GM21423 (cell line): ENCODE measurements around the gene RAB12.
"Not testable (repeated sequence)": the region's sequence is repeated elsewhere in the genome, so short reads cannot be mapped to it uniquely, and the experiment has no call there.

ENCODE experiments used
- ATAC-seq: cut with Tn5 transposase; IDR thresholded peaks from one replicate; pipeline ENCODE4 v1.9.1; 2021; ENCODE audit warnings: mild to moderate bottlenecking, moderate library complexity; ENCODE audit not compliant: unreplicated experiment

RAB12 gene

DNA sequence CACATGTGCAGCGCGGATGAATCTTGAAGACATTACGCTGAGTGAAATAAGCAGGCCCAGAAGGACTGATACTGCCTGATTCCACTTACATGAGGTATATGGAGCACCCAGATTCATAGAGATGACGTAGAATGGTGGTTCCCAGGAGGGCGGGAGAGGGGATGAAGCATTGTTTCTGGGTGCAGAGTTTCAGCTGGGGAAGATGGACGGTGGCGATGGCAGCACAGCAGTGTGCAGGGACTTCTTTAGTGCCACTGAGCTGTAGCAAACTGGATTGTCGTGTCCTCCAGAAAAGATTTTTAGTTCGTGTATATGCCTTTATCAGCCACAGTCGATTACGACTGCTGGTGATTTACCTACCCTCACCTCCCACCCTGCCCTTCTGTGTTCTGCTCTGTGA is 30.5 kb downstream of the RAB12 start:
- ATAC-seq = no peak

DNA sequence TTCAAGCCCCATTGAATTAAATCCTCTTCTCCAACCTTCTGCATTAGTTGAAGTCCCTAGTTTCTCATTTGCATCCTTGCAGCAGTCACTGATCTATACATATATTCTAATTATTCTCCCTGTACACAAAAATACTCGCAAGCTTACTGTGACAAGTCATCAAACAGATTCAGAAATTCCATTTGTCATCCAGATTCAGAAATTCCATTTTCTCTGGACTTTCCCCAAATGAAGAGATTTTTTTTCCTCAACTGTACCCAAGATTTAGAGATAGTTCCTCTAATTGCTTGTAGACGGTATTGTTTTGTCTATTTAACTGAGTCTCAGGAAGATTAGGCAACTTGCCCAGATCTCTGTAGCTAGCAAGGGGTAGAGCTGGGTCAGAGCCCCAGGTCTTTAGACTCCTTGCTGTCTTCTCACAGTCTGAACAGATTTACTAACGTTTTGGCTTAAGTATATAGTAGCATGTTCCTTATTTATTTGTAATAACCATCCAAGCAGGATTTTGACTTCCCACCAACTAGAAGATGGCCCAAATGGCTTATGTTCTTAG is 34.2 kb downstream of the RAB12 start:
- ATAC-seq = no peak

DNA sequence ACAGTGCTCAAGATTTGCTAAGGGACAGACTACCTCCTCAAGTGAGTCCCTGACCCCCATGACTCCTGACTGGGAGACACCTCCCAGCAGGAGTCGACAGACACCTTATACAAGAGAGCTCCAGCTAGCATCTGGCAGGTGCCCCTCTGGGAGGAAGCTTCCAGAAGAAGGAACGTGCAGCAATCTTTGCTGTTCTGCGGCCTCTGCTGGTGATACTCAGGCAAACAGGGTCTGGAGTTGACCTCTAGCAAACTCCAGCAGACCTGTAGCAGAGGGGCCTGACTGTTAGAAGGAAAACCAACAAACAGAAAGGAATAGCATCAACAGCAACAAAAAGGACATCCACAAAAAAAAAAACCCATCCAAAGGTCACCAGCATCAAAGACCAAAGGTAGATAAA is 38.1 kb downstream of the RAB12 start:
- not testable (repeated sequence) for ATAC-seq

DNA sequence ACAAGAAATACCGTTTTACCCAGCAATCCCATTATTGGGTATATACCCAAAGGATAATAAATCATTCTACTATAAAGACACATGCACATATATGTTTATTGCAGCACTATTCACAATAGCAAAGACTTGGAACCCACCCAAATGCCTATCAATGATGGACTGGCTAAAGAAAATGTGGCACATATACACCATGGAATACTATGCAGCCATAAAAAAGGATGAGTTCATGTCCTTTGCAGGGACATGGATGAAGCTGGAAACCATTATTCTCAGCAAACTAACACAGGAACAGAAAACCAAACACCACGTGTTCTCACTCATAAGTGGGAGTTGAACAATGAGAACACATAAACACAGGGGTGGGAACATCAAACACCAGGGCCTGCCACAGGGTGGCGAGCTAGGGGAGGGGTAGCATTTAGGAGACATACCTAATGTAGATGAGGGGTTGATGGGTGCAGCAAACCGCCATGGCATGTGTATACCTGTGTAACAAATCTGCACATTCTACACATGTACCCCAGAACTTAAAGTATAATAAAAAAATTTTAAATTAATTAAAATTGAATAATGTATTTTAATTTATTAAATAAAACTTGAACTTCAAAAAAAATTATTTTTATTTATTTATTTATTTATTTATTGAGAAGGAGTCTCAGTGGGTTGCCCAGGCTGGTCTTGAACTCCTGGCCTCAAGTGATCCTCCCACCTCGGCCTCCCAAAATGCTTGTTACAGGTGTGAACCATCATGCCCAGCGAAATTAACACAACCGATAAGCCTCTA is 42.4 kb downstream of the RAB12 start:
- ATAC-seq = not testable (repeated sequence)

DNA sequence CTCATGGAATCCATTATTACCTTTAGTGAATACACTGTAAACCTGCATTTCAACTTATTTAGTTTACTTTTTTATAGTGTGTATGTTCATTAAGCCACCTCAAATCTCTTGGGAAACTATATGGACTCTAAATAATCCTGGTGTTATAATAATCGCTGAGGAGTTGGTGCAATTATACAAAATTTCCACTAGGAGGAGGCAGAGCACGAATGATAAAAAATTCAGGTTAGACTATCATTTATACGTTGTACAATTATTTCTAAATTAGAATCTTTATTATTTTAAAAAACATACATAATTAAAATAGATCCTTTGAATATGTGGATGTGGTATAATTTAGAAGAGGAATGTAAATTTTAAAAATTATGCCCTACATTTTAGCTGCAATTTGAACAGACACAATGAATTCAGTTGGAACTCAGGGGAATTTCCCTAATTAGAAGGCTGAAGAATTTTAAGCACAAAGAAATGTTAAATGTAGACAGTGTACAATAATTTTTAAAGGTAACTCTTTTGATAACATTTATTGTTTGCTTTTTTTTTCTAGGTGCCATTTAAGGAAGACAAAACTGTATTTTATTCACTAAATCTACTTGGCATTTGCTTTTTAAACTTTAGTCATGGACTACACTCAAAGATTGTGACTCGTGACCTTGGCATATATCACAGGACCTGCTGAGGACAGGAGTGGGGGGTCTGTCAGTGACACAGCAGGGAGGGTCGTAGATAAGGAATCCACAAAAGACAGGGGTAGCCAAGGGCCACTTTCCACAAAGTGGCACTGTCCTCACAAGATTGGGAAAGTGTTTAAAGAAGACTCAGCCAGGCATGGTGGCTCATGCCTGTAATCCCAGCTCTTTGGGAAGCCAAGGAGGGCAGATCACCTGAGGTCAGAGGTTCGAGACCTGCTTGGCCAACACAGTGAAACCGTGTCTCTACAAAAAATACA is 45.5 kb downstream of the RAB12 start:
- no peak for ATAC-seq

DNA sequence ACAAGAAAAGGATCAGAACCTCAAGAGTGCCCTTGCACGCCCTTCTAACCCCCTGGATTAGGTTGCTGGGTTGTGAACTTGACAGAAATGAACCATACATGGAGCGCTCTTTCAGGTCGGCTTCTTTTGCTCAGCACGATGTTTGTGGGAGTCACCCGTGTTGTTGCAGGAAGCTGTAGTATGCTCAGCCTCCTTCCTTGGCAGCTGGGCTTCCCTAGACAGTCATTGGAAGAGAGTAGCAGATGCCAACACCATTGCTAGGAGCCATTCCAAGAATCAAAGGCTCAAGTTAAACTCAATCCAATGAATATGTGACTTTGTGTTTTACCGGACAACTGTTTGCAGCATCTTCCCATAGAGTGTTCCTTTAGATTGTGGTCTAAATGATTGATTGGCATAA is 47.0 kb downstream of the RAB12 start:
- ATAC-seq = no peak

DNA sequence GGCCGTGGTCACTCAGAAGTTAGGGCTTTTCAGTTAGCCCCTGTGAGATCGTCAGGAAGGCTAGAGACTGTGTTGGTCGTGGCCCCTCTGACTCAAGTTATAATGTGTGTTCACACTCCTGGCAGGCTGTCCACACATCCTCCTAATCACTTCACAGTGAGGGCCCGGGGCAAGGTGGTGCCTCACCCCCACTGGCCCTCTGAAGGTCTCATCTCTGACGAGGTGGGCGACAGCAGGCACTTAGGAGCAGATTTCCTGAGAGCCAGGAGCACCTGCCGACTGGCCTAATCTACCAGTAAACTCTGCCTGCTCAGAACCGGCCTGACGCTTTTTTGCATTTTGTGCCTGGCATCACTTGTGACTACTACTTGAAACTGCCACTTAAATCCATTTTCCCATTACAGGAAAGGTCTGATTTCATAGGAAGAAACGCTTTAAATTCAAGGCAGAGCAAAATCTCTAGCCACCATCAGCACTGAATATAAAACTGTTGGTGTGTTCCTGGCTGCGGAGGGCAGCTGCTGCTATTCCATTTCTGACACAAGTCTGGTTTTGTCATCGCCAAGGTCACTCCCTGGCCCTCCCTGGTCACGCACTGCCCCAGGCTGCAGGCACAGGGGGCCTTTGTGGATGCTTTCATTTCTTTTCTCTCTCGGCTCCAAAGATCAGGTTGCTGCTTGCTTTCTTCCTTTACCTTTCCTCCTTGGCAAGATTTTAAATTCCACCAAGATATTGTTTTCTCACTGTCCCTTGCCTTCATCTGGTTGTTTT is 48.0 kb downstream of the RAB12 start:
- ATAC-seq = no peak

DNA sequence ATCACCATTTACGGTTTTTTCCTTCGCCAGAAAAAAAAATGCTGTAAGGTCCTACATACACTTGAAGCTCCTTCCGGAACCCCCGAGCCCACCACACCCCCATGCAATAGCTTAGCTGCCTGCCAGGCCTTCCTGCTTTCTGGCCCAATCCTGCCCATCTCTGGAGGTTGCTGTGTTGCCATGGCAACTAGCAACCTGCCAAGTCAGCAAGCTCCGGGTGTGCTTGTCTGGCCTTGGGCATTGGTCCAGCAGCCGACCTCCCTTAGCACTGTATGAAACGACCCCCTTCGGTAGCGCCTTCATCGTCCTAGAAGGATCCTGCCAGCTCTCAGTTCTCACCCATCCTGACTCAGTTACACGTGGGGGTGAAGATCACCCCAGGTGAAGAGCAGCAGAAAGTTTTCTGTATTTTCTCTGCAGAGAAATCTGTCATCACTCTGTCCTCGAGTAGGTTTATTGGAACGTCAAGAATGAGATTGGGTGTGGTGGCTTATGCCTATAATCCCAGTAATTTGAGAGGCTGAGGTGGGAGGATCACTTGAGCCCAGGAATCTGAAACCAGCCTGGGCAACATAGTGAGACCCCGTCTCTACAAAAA is 48.7 kb downstream of the RAB12 start:
- no peak for ATAC-seq

DNA sequence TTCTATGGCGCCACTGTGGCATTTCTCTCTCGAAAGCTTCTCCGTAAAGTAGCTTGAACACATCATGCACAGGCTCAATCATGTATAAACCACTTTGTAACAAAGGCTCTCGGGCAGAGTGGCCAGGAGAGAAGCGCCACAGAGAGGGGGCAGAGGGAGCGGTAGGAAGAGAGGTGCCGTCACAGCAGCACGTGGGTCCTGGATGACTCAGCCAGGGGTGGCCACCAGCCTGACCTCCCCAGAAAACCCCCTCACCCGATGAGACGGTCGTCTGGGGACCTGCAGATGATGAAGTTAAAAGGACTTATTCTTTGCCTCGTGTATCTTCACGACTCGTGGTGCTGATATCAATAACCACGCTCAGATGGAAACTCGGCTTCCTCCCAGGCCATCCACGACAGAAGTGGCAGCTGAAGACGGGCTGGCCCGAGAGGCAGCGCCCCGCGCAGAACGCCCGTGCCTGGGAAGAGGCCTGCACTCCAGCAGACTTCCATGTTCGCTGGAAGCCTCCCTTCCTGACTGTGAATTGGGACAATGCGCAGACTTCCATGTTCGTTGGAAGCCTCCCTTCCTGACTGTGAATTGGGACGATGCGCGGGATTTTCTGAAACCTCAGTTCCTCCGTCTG is 49.7 kb downstream of the RAB12 start:
- ATAC-seq = no peak

DNA sequence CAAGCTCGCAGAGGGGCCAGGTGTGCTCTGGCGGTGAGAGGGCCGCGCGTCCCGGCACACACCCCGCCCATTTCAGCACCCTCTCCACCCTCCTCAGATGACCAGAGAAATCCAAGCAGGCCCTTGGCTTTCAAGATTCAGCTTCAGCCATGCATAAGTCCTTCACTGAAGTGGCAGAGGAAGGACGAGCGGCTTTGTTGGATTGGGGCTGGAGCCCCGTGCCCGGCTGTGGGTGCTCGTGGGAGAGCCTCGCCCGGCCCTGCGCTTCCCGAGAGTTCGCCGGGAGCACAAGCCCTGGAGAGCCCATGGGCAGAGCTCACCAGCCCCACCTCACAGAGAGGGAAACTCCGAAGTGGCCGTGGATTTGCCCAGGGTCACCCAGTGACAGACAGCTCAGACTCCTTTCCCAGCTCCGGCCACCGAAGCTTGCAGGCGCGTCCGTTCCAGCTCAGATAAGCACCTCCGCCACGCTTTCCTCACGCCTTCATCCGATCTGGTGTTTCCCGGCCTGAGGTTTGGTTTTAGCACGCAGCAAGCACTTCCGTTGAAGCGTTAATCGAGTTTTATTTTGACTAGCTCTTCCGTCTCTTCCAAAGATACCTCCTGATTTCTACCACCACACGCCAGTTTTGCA is 50.5 kb downstream of the RAB12 start:
- ATAC-seq = no peak

DNA sequence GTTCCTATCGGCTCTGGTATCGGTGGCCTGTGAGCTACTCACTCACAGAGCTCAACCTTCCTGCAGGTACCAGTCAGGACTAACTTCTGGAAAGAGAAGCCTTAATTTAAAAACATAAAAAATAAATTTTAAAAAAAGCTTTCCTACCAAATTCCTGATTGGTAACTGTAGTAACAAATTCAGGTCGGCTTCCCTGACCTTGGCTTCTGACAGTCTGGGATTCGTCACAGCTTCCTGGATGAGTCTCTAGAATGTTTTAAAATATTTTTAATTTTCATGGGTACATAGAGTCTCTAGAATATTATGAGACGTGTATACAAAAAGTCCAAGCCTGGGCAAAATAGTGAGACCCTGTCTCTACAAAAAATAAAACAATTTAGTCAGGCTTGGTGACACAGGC is 51.1 kb downstream of the RAB12 start:
- ATAC-seq = no peak

DNA sequence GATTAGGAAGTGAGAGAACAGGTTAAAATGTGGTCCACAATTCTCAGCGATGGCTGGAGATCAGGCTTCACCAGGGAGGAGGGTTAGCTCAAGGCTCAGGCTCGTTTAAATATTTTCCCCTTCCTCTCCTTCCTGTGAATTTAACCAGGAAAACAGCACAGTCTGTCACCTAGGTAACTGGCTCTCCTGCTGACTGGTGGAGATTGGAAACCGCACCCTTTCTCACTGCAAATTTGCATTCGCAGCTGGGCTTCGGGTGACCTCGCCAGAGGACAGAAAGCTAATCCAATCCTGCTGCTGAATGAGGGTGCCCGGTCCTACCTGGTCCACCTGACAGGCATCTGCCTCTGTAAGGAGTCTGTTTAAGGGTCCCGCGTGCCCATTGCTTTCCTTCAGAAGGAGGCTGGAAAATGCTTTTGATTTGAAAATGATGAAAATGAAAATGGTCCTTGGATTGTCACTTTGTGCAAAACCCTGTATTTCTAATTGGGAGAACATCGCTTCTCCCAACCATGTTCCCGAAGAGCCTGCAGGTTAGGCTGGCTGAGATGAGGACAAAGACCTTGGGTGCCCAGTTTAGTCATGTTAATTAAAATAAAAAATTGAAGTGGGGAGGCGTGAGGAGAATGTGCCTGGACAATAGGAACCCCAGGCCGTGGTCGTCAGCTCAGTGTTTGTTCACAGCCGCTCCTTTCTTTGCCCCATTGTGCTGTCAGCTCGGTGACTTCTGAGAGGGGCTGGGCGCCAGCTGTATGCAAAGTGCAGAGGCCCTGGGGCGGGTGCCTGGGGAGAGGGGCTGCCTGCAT is 52.7 kb downstream of the RAB12 start:
- no peak for ATAC-seq

DNA sequence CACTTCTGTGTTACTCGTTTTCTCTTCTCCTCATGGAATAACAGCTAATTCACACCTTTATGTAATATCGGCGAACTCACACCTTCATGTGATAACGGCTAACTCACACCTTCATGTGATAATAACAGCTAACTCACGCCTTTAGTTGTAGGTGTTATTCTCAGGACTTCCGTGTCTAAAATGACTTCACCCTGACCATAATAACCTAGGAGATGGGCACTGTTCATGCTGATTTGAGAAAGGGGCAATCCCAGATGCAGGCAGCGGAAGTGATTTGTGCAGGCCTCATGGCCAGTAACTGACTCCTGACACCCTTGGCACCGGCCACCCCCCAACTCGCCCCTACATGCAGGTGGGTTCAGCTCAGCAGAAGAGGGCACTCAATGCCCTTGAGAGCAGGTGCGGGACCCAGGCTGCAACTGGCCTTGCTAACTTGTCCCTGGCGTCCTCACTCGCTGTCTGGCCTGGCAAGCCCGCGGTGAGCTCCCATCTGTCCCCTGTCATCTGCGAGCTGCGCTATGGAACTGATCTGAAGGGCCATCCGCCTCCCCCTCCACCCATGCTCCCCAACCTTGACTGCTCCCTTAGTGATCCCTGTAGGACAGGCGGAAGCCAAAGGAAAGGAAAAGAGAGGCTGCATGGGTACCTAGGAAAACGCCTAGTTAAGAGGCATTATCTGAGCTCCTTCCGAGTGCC is 53.5 kb downstream of the RAB12 start:
- no peak for ATAC-seq

DNA sequence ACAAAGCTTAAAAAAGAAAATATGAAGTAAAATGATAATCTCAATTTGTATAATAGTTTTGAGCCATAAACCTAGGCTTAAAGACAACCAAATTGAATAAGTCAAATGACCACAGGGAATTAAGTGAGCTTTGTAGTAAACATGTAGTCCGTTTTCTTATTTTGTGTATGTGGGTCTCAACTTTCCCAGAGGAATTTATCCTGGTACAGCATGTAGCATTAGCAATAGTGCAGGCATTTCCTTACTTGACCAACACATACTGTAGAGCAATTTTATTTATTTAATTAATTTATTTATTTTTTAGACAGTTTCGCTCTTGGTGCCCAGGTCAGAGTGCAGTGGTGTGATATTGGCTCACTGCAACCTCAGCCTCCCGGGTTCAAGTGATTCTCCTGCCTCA is 58.6 kb downstream of the RAB12 start:
- no peak for ATAC-seq

DNA sequence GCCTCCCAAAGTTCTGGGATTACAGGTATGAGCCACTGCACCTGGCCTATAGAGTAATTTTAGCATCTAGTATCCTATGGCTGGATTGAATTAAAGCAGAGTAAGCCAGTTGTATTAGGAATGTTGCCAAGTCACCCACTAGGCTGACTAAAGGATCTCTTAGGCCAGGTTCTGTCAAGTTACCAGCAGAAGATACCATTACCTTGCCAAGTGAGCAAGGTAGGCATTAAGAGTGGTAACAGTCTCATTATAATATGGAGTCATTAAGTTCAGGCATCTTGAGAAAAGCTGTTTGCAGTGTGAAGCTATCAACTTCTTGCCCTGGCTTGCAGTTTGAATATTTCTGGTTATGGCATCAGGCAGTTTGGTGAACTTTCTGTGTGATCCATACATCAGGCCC is 59.1 kb downstream of the RAB12 start:
- no peak for ATAC-seq

DNA sequence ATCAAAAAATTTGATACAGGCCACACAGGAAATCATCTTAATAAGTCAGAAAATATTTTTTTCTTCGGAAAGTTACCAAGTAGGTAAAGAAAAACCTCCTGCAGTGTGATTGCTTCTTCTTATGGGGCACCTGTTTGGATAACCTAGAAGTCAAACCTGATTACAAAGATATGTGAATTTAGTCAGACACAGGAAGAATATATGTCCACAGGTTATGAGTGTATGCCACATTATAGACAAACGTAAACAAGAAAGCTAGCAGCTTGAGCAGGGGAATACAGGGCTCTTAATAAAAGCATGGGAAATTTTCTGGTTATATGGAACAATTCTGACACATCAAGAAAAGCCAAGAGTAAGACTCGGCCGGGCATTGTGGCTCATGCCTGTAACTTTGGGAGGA is 60.3 kb downstream of the RAB12 start:
- no peak for ATAC-seq

DNA sequence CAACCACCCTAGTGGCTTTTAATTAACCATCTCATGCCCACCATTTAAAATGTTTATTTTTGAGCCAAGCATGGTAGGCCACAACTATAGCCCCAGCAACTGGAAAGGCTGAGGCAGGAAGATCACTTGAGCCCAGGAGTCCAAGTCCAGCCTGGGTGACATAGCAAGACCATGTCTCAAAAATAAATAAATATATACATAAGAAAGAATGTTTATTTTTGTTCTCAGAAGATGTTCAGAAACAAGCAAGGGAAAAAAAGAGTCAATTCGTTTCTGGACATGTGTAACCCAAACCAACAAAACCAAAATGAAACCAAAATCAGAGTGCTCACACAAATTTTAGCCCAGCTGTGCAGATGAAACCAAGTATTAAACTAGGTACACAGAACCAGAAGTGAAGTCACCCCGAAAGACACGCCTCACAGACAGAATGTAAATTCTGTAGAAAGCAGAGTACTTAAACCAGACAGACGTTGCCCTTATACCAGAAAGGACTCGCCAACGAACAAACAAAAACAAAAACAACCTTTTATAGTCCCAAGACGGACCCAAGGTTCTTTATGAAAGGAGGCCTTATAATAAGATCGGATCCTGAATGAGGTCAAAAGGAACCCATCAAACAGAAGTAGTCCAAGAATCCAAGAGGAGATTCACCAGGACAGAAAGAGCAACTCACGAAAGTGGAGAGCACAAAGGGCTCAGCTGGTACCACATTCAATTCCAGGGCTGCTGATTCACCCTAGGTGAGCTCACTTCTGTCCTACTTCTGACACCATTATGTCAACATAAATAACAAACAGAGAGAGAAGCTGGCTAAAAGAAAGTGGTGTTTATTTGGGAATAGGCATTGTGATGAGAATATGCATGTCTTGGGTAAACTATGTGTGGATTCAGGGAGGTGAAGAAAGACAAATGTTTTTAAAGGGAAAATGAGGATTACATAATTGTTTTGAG is 64.3 kb downstream of the RAB12 start:
- ATAC-seq = no peak
